PFSK-1 (cell line): ENCODE results near the gene SLC2A11.

ENCODE experiments used
- POLR2AphosphoS5 ChIP-seq: IDR thresholded peaks from 2 replicates; pipeline ENCODE4 v1.6.1; 2012; ENCODE audit warnings: low read depth, mild to moderate bottlenecking, control low read depth, low read length, moderate library complexity
- REST ChIP-seq, 2 experiments: IDR thresholded peaks; 2 replicates each; pipeline versions ENCODE4 v1.6.1 to v1.8.0; 2011 to 2012; ENCODE audit warnings: low read depth in 2 of 2, low read length in 2 of 2, control low read depth in 1 of 2, inconsistent platforms in 1 of 2, mild to moderate bottlenecking in 1 of 2, moderate library complexity in 1 of 2; ENCODE audit not compliant: insufficient read depth in 1 of 2
- SIN3A ChIP-seq: IDR thresholded peaks from 2 replicates; pipeline ENCODE4 v1.6.1; 2012; ENCODE audit warnings: mild to moderate bottlenecking, low read length, moderate library complexity, borderline replicate concordance; ENCODE audit not compliant: insufficient read depth
- TAF1 ChIP-seq: IDR thresholded peaks from 2 replicates; pipeline ENCODE4 v1.6.1; 2012; ENCODE audit warnings: low read length, control low read depth, borderline replicate concordance; ENCODE audit not compliant: insufficient read depth

DNA sequence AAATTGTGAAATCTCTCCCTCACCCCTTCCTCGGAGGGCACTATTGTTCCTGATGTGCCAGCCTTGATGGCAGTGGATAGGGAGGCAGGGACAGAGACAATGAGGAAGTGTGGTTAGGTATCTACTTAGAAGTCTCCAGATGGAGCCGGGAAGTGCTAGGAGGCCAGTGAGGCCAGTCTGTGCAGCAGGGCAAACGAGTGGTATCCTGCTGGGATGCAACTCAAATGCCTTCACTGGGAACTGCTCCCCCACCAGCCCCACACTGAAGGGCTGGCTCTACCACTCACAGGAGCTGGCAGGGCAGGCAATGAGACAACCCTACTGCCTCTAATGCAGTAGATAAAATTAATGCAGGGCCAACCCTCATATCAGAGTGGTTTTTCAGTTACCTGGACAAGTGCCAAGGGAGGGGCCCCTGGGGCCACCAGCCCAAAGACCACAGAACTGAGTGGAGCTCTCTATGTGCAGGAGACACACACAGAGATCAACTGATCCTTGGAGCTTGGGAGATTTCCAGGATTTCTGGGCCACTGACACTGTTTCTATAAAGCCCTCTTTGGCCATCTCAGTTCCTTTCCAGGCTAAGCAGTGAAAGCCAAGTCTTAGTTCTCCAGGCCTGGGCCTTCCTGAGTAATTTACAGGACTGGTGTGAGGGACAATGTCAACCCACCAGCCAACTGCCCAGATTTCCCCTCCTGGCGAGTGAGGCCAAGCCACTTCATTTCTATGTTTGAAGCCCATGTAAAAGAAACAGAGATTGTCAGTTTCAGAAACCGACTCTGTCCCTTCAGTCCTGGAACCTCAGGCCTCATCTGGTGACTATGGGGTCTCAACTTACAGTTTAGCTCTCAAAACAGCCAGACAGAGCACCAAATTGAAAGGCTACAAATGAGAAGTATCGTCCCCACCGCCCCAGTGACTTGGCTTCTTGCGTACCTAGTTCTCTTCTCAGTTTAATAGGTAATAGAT is 40.6 kb downstream of the SLC2A11 start:
- no peak for TF ChIP-seq REST (IDR thresholded peaks at IDR 0.05; ENCODE audit: insufficient read depth in 1 of 2, low read depth in 2 of 2, low read length in 2 of 2)
- TF ChIP-seq SIN3A = no peak
- no peak for TF ChIP-seq TAF1
- peak; percentile 48; the same call in 1 of the 2 replicates for TF ChIP-seq POLR2AphosphoS5
